ENCODE results near the gene SPNS2.

The SPNS2 gene

GRCh38 chr17:4554997-4555799 lies 56.5 kb downstream of the SPNS2 start, which contains the start of gene MYBBP1A:
TSS of gene MYBBP1A (minus strand) at chr17:4555384. CDS start at chr17:4555324, 60 bp downstream.
- peak; percentile 98 for DNase-seq

GRCh38 chr17:4555873-4556759 lies 57.4 kb downstream of the SPNS2 start:
- DNase-seq = no peak

GRCh38 chr17:4556996-4557395 lies 58.3 kb downstream of the SPNS2 start:
- no peak for DNase-seq

GRCh38 chr17:4557626-4558346 lies 59.1 kb downstream of the SPNS2 start:
- no peak for DNase-seq

GRCh38 chr17:4558347-4558971 lies 59.8 kb downstream of the SPNS2 start:
- DNase-seq = no peak

- no peak for DNase-seq
These were observed 60.6 kb downstream of the SPNS2 start for GRCh38 chr17:4559139-4559791.

- no peak for DNase-seq
These were observed 61.3 kb downstream of the SPNS2 start for GRCh38 chr17:4559966-4560365.

GRCh38 chr17:4560421-4560820 lies 61.7 kb downstream of the SPNS2 start, which contains the start of gene GGT6:
TSS of gene GGT6 (minus strand) at chr17:4560577. CDS start at chr17:4560521, 56 bp downstream.
- no peak for DNase-seq

GRCh38 chr17:4560837-4561256 lies 62.2 kb downstream of the SPNS2 start:
- no peak for DNase-seq

- DNase-seq = peak; percentile 60
These were observed 63.6 kb downstream of the SPNS2 start for GRCh38 chr17:4562015-4562969.

- peak; percentile 88 for DNase-seq
These were observed 66.8 kb downstream of the SPNS2 start for GRCh38 chr17:4565209-4566141.

- DNase-seq = peak; percentile 59
These were observed 68.1 kb downstream of the SPNS2 start for GRCh38 chr17:4566785-4567184.

GRCh38 chr17:4569591-4569990 lies 70.9 kb downstream of the SPNS2 start:
- DNase-seq = no peak

- DNase-seq = no peak
These were observed 73.5 kb downstream of the SPNS2 start for GRCh38 chr17:4572131-4572530.

- no peak for DNase-seq
These were observed 74.4 kb downstream of the SPNS2 start for GRCh38 chr17:4573115-4573514.

GRCh38 chr17:4573669-4574068 lies 75.0 kb downstream of the SPNS2 start:
- no peak for DNase-seq

- no peak for DNase-seq
These were observed 75.9 kb downstream of the SPNS2 start for GRCh38 chr17:4574448-4575045.

- no peak for DNase-seq
These were observed 77.5 kb downstream of the SPNS2 start for GRCh38 chr17:4576161-4576558.

GRCh38 chr17:4576729-4577322 lies 78.1 kb downstream of the SPNS2 start:
- no peak for DNase-seq

Measured in NCI-H2171 (cell line).